ENCODE data around the gene OR2T1.
"Not testable (repeated sequence)": the region's sequence is repeated elsewhere in the genome, so short reads cannot be mapped to it uniquely, and the experiment has no call there.

Gene OR2T1

GRCh38 chr1:248438668-248439067, 35.8 kb downstream of the OR2T1 start:
- DNase-seq = not testable (repeated sequence)

GRCh38 chr1:248439283-248439682, 36.4 kb downstream of the OR2T1 start:
- DNase-seq = not testable (repeated sequence)

GRCh38 chr1:248442500-248443277, 39.8 kb downstream of the OR2T1 start:
- DNase-seq = not testable (repeated sequence)

- DNase-seq = not testable (repeated sequence)
Observed at GRCh38 chr1:248444603-248445002, 41.8 kb downstream of the OR2T1 start.

- not testable (repeated sequence) for DNase-seq
Observed at GRCh38 chr1:248445399-248445798, 42.6 kb downstream of the OR2T1 start, which contains the start of gene OR2T2. Gene OR2T2 (plus strand): TSS chr1:248445637. CDS start chr1:248452798, 7,161 bp downstream.

GRCh38 chr1:248448409-248449074, 45.7 kb downstream of the OR2T1 start:
- DNase-seq = not testable (repeated sequence)

GRCh38 chr1:248449821-248450465, 47.1 kb downstream of the OR2T1 start:
- not testable (repeated sequence) for DNase-seq

GRCh38 chr1:248450466-248451145, 47.8 kb downstream of the OR2T1 start:
- not testable (repeated sequence) for DNase-seq

GRCh38 chr1:248453619-248454018, 50.8 kb downstream of the OR2T1 start:
- not testable (repeated sequence) for DNase-seq

GRCh38 chr1:248455045-248455444, 52.2 kb downstream of the OR2T1 start:
- DNase-seq = not testable (repeated sequence)

GRCh38 chr1:248456635-248457034, 53.8 kb downstream of the OR2T1 start:
- DNase-seq = not testable (repeated sequence)
